H1 (cell line): Measurements from ENCODE around the gene PF4V1. TPM values are rescaled to one million over a fixed set of nuclear protein-coding genes. Genes with fewer than 3 reads are reported as not detected.

Experiments
- CTCF ChIA-PET: fragments of 300-600 bp; sonication (Branson Sonifier 250); formaldehyde crosslinking; loops from one replicate; lab custom pipeline; 2021; ENCODE audit not compliant: partially characterized antibody; lab: Charles Lee
- POLR2A ChIA-PET: fragments of 300-600 bp; sonication (Branson Sonifier 250); formaldehyde crosslinking; loops from one replicate; lab custom pipeline; 2021; ENCODE audit warnings: inconsistent platforms; ENCODE audit not compliant: partially characterized antibody; lab: Charles Lee
- DNase-seq, 2 experiments: peaks; one replicate each; pipeline versions ENCODE4 v3.0.0 to v3.0.0-alpha.2; 2010 to 2022; ENCODE audit warnings: low spot score in 2 of 2, low read depth in 1 of 2, mixed read lengths in 1 of 2
- FAIRE-seq: peaks from 2 replicates; lab custom pipeline; 2011; peaks lifted over from hg19 to GRCh38; lab: Jason Lieb, UNC
- H2AFZ ChIP-seq: 2 replicates; pipeline ENCODE4 v1.8.1; 2012; ENCODE audit warnings: low read length, inconsistent platforms
- H2AK5ac ChIP-seq: 2 replicates; pipeline ENCODE4 v1.6.1; 2013; ENCODE audit warnings: low read depth, low read length
- H2BK120ac ChIP-seq: replicated peaks from 2 replicates; pipeline ENCODE3; 2013; ENCODE audit warnings: low read depth, low read length, inconsistent platforms
- H2BK12ac ChIP-seq: 2 replicates; pipeline ENCODE4 v1.6.1; 2013; ENCODE audit warnings: low read depth, low read length
- H2BK15ac ChIP-seq: 2 replicates; pipeline ENCODE4 v1.6.1; 2013; ENCODE audit warnings: low read length
- H2BK20ac ChIP-seq: 2 replicates; pipeline ENCODE4 v1.6.1; 2013; ENCODE audit warnings: low read length
- H2BK5ac ChIP-seq: 2 replicates; pipeline ENCODE4 v1.6.1; 2013; ENCODE audit warnings: low read depth, low read length
- H3K14ac ChIP-seq: 2 replicates; pipeline ENCODE4 v1.6.1; 2013; ENCODE audit warnings: inconsistent platforms; ENCODE audit not compliant: insufficient read length
- H3K18ac ChIP-seq: 2 replicates; pipeline ENCODE4 v1.6.1; 2013; ENCODE audit warnings: low read length; ENCODE audit errors: extremely low read depth
- H3K23ac ChIP-seq: 2 replicates; pipeline ENCODE4 v1.6.1; 2013; ENCODE audit warnings: inconsistent platforms; ENCODE audit not compliant: insufficient read length
- H3K23me2 ChIP-seq: 2 replicates; pipeline ENCODE4 v1.6.1; 2013; ENCODE audit warnings: low read depth, low read length
- H3K27ac ChIP-seq: 2 replicates; pipeline ENCODE4 v1.6.1; 2011; ENCODE audit warnings: low read depth, low read length, inconsistent platforms
- H3K27me3 ChIP-seq, 4 experiments: replicated peaks in 1 of 4; 1 replicate in 1 of 4; 2 replicates in 3 of 4; pipeline versions ENCODE4 v1.6.1 to v1.8.1; 2011 to 2013; ENCODE audit warnings: low read length in 3 of 4, mild to moderate bottlenecking in 3 of 4, inconsistent platforms in 2 of 4, mixed read lengths in 2 of 4, moderate library complexity in 1 of 4; ENCODE audit not compliant: control insufficient read depth in 3 of 4, insufficient read depth in 3 of 4; ENCODE audit errors: extremely low read depth in 1 of 4
- H3K36me3 ChIP-seq, 4 experiments: 2 replicates each; pipeline versions ENCODE4 v1.6.1 to v1.8.1; 2011 to 2013; ENCODE audit warnings: mild to moderate bottlenecking in 4 of 4, low read length in 3 of 4, moderate library complexity in 2 of 4, control low read depth in 1 of 4, inconsistent platforms in 1 of 4; ENCODE audit not compliant: insufficient read depth in 4 of 4, control insufficient read depth in 2 of 4
- H3K4ac ChIP-seq: replicated peaks from 2 replicates; pipeline ENCODE3; 2013; ENCODE audit warnings: low read length, low read depth, mixed read lengths, inconsistent platforms; ENCODE audit not compliant: insufficient read length
- H3K4me1 ChIP-seq, 4 experiments: replicated peaks in 1 of 4; 1 replicate in 1 of 4; 2 replicates in 3 of 4; pipeline versions ENCODE4 v1.6.1 to v1.8.1; 2011 to 2013; ENCODE audit warnings: low read length in 3 of 4, inconsistent platforms in 2 of 4, mixed read lengths in 1 of 4; ENCODE audit not compliant: insufficient read depth in 4 of 4, control insufficient read depth in 3 of 4
- H3K4me2 ChIP-seq, 2 experiments: 2 replicates each; pipeline versions ENCODE4 v1.6.1 to v1.8.1; 2011 to 2013; ENCODE audit warnings: low read depth in 2 of 2, low read length in 2 of 2, control low read depth in 1 of 2, inconsistent platforms in 1 of 2, mild to moderate bottlenecking in 1 of 2; ENCODE audit not compliant: insufficient read depth in 1 of 2
- H3K4me3 ChIP-seq, 4 experiments: fragments of 200-600, 300-600 bp in 1 of 4; sonication (generic), shearing (Covaris generic), sonication (Bioruptor Twin) in 1 of 4; 2 replicates each; pipeline versions ENCODE4 v1.5.1 to v1.8.1; 2011 to 2016; ENCODE audit warnings: low read length in 4 of 4, low read depth in 3 of 4, control low read depth in 2 of 4, inconsistent platforms in 2 of 4, mild to moderate bottlenecking in 2 of 4, mixed read lengths in 1 of 4, moderate library complexity in 1 of 4; ENCODE audit not compliant: insufficient read depth in 2 of 4; ENCODE audit errors: extremely low read depth in 1 of 4
- H3K56ac ChIP-seq: replicated peaks from 2 replicates; pipeline ENCODE3; 2013; ENCODE audit warnings: low read depth, mild to moderate bottlenecking, mixed read lengths, low read length, inconsistent platforms; ENCODE audit not compliant: insufficient read length
- H3K79me1 ChIP-seq: 2 replicates; pipeline ENCODE4 v1.6.1; 2013; ENCODE audit warnings: low read depth, low read length, control low read depth
- H3K79me2 ChIP-seq, 2 experiments: 2 replicates each; pipeline versions ENCODE4 v1.6.1 to v1.8.1; 2012 to 2013; ENCODE audit warnings: low read length in 2 of 2, mild to moderate bottlenecking in 2 of 2, inconsistent platforms in 1 of 2; ENCODE audit not compliant: insufficient read depth in 2 of 2, control insufficient read depth in 1 of 2
- H3K9ac ChIP-seq, 4 experiments: replicated peaks in 1 of 4; 1 replicate in 1 of 4; 2 replicates in 3 of 4; pipeline versions ENCODE4 v1.6.1 to v1.8.1; 2011 to 2013; ENCODE audit warnings: low read depth in 3 of 4, low read length in 3 of 4, control low read depth in 2 of 4, mild to moderate bottlenecking in 2 of 4, moderate library complexity in 2 of 4, inconsistent platforms in 1 of 4; ENCODE audit errors: extremely low read depth in 1 of 4
- H3K9me3 ChIP-seq, 2 experiments: 2 replicates each; pipeline versions ENCODE4 v1.6.1 to v1.8.1; 2012 to 2013; ENCODE audit warnings: mild to moderate bottlenecking in 2 of 2, moderate library complexity in 2 of 2, control low read depth in 1 of 2, inconsistent platforms in 1 of 2, low read depth in 1 of 2, low read length in 1 of 2, mixed read lengths in 1 of 2; ENCODE audit not compliant: insufficient read depth in 2 of 2
- H4K20me1 ChIP-seq, 2 experiments: replicated peaks in 1 of 2; 2 replicates each; pipeline versions ENCODE3 to v1.8.1; 2011 to 2013; ENCODE audit warnings: inconsistent platforms in 2 of 2, low read length in 2 of 2, mild to moderate bottlenecking in 1 of 2; ENCODE audit not compliant: insufficient read depth in 2 of 2, control insufficient read depth in 1 of 2
- H4K5ac ChIP-seq: 2 replicates; pipeline ENCODE4 v1.6.1; 2013; ENCODE audit warnings: low read length, low read depth, mixed read lengths, inconsistent platforms; ENCODE audit not compliant: insufficient read length
- H4K8ac ChIP-seq: 2 replicates; pipeline ENCODE4 v1.8.0; 2013; ENCODE audit warnings: mild to moderate bottlenecking, moderate library complexity, low read length, inconsistent platforms; ENCODE audit not compliant: insufficient read depth; ENCODE audit errors: extremely low read depth
- H4K91ac ChIP-seq: replicated peaks from 2 replicates; pipeline ENCODE3; 2013; ENCODE audit warnings: low read length, mixed read lengths, inconsistent platforms; ENCODE audit not compliant: insufficient read length
- FOSL1 ChIP-seq: IDR thresholded peaks from 2 replicates; pipeline ENCODE4 v1.6.1; 2011; ENCODE audit warnings: mild to moderate bottlenecking, low read depth, low read length, moderate library complexity; ENCODE audit not compliant: insufficient read depth
- NANOG ChIP-seq: IDR thresholded peaks from 2 replicates; pipeline ENCODE4 v1.6.1; 2011; ENCODE audit warnings: low read length, low read depth, mild to moderate bottlenecking, inconsistent platforms; ENCODE audit not compliant: insufficient read depth, poor library complexity, severe bottlenecking
- NRF1 ChIP-seq: IDR thresholded peaks from 2 replicates; pipeline ENCODE4 v1.6.1; 2011; ENCODE audit warnings: mild to moderate bottlenecking, low read depth, low read length, improper control_type of control experiment
- POLR2A ChIP-seq, 2 experiments: IDR thresholded peaks; 1 replicate in 1 of 2; 2 replicates in 1 of 2; pipeline ENCODE4 v1.6.1; 2011; ENCODE audit warnings: low read depth in 2 of 2, low read length in 2 of 2, mild to moderate bottlenecking in 2 of 2; ENCODE audit errors: control extremely low read depth in 1 of 2
- POLR2AphosphoS5 ChIP-seq: IDR thresholded peaks from 2 replicates; pipeline ENCODE4 v1.6.1; 2011; ENCODE audit warnings: low read depth, low read length
- RBBP5 ChIP-seq: IDR thresholded peaks from 2 replicates; pipeline ENCODE4 v1.7.1; 2012; ENCODE audit warnings: low read depth, mild to moderate bottlenecking, inconsistent platforms, low read length, moderate library complexity, borderline replicate concordance
- SRF ChIP-seq: IDR thresholded peaks from 2 replicates; pipeline ENCODE4 v1.6.1; 2011; ENCODE audit warnings: mild to moderate bottlenecking, low read depth, low read length, moderate library complexity
- SUZ12 ChIP-seq: fragments of 200-600 bp; sonication (generic); IDR thresholded peaks from 2 replicates; pipeline ENCODE4 v1.6.1; 2012; ENCODE audit warnings: mild to moderate bottlenecking, inconsistent platforms, low read length, moderate library complexity, mixed read lengths
- TAF7 ChIP-seq: optimal IDR thresholded peaks from 2 replicates; pipeline ENCODE3; 2011; ENCODE audit warnings: low read depth, mild to moderate bottlenecking, inconsistent platforms, low read length, moderate library complexity, borderline replicate concordance
- WGBS, 2 experiments: shearing (Covaris generic) in 1 of 2; methylation state at CpG; one replicate each; pipeline versions ENCODE4 v1.1.6 to v1.1.7; 2013 to 2015; ENCODE audit warnings: low lambda C conversion rate in 2 of 2, mixed read lengths in 2 of 2, inconsistent platforms in 1 of 2, low coverage in 1 of 2, missing lambda C conversion rate in 1 of 2; ENCODE audit not compliant: insufficient replicate concordance in 2 of 2, insufficient coverage in 1 of 2, insufficient read length in 1 of 2; ENCODE audit errors: extremely low coverage in 1 of 2, missing lambda C conversion rate in 1 of 2; 5-methylcytosine and 5-hydroxymethylcytosine counted together
- polyA plus RNA-seq, 7 experiments: library from polyadenylated mRNA; depleted of rRNA in 3 of 7; stranded (reverse) in 5 of 7; unstranded in 2 of 7; fragments of >200 nt in 5 of 7; fragments of 200-250 nt in 2 of 7; gene quantifications; 1 replicate in 5 of 7; 2 replicates in 1 of 7; 4 replicates in 1 of 7; pipeline versions ENCODE4 v1.2.1 to v1.2.3, GENCODE V29; 2011 to 2013; ENCODE audit warnings: missing spikeins in 2 of 7, mixed read lengths in 2 of 7
- total RNA-seq: library from RNA; stranded (reverse); fragmentation: NEBNext Ultra II Directional; extraction: Animal tissue kit (Norgen Biotek cat#: 25700); gene quantifications from 2 replicates; pipeline ENCODE4 v1.2.1, GENCODE V29; 2021
- TF ChIP-seq, protein P1 (sequence below): IDR thresholded peaks from 2 replicates; pipeline ENCODE4 v1.6.1; 2012; ENCODE audit warnings: inconsistent platforms
- TF ChIP-seq, protein P2 (sequence below): IDR thresholded peaks from 2 replicates; pipeline ENCODE4 v1.6.1; 2011; ENCODE audit warnings: low read length, improper control_type of control experiment

Gene PF4V1
- total and polyA plus RNA-seq, 2 of the 8 experiments (the other 6 are each of a cell fraction or from before 2014, with no cell fraction given), result not detected

DNA sequence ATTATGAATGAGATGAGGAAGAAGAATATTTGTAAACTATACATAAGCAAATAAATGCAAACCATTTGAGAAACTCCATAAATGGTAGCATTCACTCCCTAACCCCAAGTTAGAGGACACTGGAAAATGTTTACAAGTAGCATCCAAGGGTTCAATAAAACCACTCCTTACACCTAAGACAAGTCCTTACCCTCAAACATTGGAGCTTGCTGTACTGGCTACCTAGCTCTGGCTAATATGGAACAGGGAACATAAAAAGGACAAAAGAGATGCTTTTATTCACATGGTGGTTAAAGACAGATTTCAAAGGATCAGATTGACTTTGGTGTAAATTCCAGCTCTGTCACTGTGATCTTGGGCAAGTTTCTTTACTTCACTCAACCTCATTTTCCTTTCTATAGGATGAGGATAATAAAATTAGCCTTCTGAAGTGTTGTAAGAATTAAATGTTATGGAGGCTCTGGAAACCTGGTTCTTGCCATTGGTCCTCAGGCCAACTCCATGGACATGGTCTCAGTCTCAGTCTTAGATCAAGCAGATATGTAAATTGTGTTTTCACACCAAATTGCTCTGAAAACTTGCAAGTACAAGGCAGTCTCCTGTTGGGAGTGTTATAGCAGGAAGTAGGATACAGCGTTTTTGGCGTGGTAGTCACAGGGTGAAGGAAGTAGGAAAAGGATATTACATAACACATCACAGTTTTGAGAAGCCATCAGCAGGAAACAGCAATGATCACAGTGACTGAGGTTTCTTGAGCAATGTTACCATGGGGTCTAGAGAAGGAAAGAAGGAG, 19.4 kb downstream of the PF4V1 start:
- no peak overlapping the region for H3K4me2 ChIP-seq
- TF ChIP-seq, protein P1, sequence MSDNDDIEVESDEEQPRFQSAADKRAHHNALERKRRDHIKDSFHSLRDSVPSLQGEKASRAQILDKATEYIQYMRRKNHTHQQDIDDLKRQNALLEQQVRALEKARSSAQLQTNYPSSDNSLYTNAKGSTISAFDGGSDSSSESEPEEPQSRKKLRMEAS, result no peak
- TF ChIP-seq NANOG (no peak), TAF7 (no peak), POLR2AphosphoS5 (no peak), FOSL1 (no peak), NRF1 (no peak), SUZ12 (no peak), POLR2A (IDR thresholded peaks at IDR 0.05; ENCODE audit: control extremely low read depth in 1 of 2, low read depth in 2 of 2, low read length in 2 of 2) (no peak), SRF (no peak), RBBP5 (no peak)
- TF ChIP-seq, protein P2, sequence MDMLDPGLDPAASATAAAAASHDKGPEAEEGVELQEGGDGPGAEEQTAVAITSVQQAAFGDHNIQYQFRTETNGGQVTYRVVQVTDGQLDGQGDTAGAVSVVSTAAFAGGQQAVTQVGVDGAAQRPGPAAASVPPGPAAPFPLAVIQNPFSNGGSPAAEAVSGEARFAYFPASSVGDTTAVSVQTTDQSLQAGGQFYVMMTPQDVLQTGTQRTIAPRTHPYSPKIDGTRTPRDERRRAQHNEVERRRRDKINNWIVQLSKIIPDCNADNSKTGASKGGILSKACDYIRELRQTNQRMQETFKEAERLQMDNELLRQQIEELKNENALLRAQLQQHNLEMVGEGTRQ, result no peak

More for the DNA sequence above, 19.4 kb downstream of the PF4V1 start:
- no peak for DNase-seq
- Histone ChIP-seq H4K5ac (no peak overlapping the region), H3K23ac (no peak overlapping the region), H2BK120ac (no peak overlapping the region), H3K79me1 (no peaks in the 10 kb centered on the region), H3K4me3 (no peak overlapping the region), H3K9me3 (no peaks in the 10 kb centered on the region), H3K56ac (no peak overlapping the region), H2BK20ac (no peak overlapping the region), H3K23me2 (peaks cover 5% of the 10 kb centered on the region; the same call in 1 of the 2 replicates), H3K79me2 (no peaks in the 10 kb centered on the region), H2BK15ac (no peak overlapping the region), H3K4ac (no peak overlapping the region), H3K4me1 (peaks cover 0 to 4% (median 2%) of the 10 kb centered on the region in 4 experiments; a peak in 3 of 7 replicates), H4K91ac (no peak overlapping the region), H2AK5ac (no peak overlapping the region), H3K27ac (no peak overlapping the region), H3K27me3 (peaks cover 0 to 22% (median 11%) of the 10 kb centered on the region in 4 experiments; a peak in 6 of 7 replicates), H4K20me1 (no peaks in the 10 kb centered on the region), H3K36me3 (no peaks in the 10 kb centered on the region), H4K8ac (no peak overlapping the region), H3K14ac (no peak overlapping the region), H3K9ac (no peak overlapping the region), H2BK5ac (no peak overlapping the region), H2BK12ac (no peak overlapping the region), H3K18ac (no peak overlapping the region), H2AFZ (no peak overlapping the region)
- FAIRE-seq, result no peak
- 93% methylated on average over 2 of the region's 2 CpGs; no CpG with 5 or more reads in 1 of the 2 experiments for WGBS, 2 experiments
- ChIA-PET POLR2A (no interaction called here), CTCF (interaction anchor here (1.6 kb wide), 1 partner anchor 10 kb away, joined by 3 read pairs; no protein-coding TSS in a partner anchor)
